Ishikawa (cell line): ENCODE measurements around the gene RNF150.

Source experiments
- CEBPB ChIP-seq: IDR thresholded peaks from 2 replicates; pipeline ENCODE4 v1.6.1; 2012
- CREB1 ChIP-seq: IDR thresholded peaks from 2 replicates; pipeline ENCODE4 v1.6.1; 2012; ENCODE audit warnings: low read depth
- EGR1 ChIP-seq: IDR thresholded peaks from 2 replicates; pipeline ENCODE4 v1.6.1; 2012
- EP300 ChIP-seq: IDR thresholded peaks from 2 replicates; pipeline ENCODE4 v1.6.1; 2012; ENCODE audit warnings: borderline replicate concordance
- FOXM1 ChIP-seq: IDR thresholded peaks from 2 replicates; pipeline ENCODE4 v1.6.1; 2012; ENCODE audit warnings: low read depth, borderline replicate concordance
- MAX ChIP-seq: IDR thresholded peaks from 2 replicates; pipeline ENCODE4 v1.6.1; 2012
- NFIC ChIP-seq: IDR thresholded peaks from 2 replicates; pipeline ENCODE4 v1.6.1; 2012
- RAD21 ChIP-seq: IDR thresholded peaks from 2 replicates; pipeline ENCODE4 v1.6.1; 2012; ENCODE audit warnings: low read depth
- REST ChIP-seq: IDR thresholded peaks from 2 replicates; pipeline ENCODE4 v1.6.1; 2012; ENCODE audit warnings: low read depth, mild to moderate bottlenecking
- TAF1 ChIP-seq: IDR thresholded peaks from 2 replicates; pipeline ENCODE4 v1.6.1; 2012; ENCODE audit warnings: low read depth, mild to moderate bottlenecking
- TCF12 ChIP-seq: IDR thresholded peaks from 2 replicates; pipeline ENCODE4 v1.6.1; 2012; ENCODE audit warnings: low read depth
- TEAD4 ChIP-seq: IDR thresholded peaks from 2 replicates; pipeline ENCODE4 v1.6.1; 2012
- USF1 ChIP-seq: IDR thresholded peaks from 2 replicates; pipeline ENCODE4 v1.6.1; 2012
- YY1 ChIP-seq: IDR thresholded peaks from 2 replicates; pipeline ENCODE4 v1.6.1; 2012; ENCODE audit warnings: low read depth
- ZBTB7A ChIP-seq: IDR thresholded peaks from 2 replicates; pipeline ENCODE4 v1.6.1; 2012; ENCODE audit warnings: low read depth

Gene RNF150

GRCh38 chr4:141154725-141155124 lies 21.5 kb upstream of the RNF150 start:
- TF ChIP-seq EGR1 (no peak), CREB1 (no peak), MAX (no peak), FOXM1 (no peak), NFIC (no peak), TAF1 (no peak), RAD21 (no peak), ZBTB7A (no peak), USF1 (no peak), REST (no peak), TEAD4 (no peak), EP300 (no peak), CEBPB (no peak), YY1 (no peak), TCF12 (no peak)

GRCh38 chr4:141153751-141154510 lies 20.7 kb upstream of the RNF150 start:
- TF ChIP-seq EGR1 (no peak), TEAD4 (no peak), CREB1 (no peak), TAF1 (no peak), ZBTB7A (no peak), MAX (no peak), USF1 (no peak), NFIC (no peak), TCF12 (no peak), YY1 (no peak), CEBPB (no peak), EP300 (no peak), REST (no peak), FOXM1 (no peak), RAD21 (no peak)

GRCh38 chr4:141144207-141144606 lies 10.9 kb upstream of the RNF150 start:
- no peak for TF ChIP-seq TCF12
- no peak for TF ChIP-seq TAF1
- no peak for TF ChIP-seq FOXM1
- no peak for TF ChIP-seq EP300
- TF ChIP-seq ZBTB7A, result no peak
- TF ChIP-seq RAD21, result no peak
- TF ChIP-seq TEAD4, result no peak
- no peak for TF ChIP-seq NFIC
- no peak for TF ChIP-seq MAX
- no peak for TF ChIP-seq CREB1
- no peak for TF ChIP-seq REST
- no peak for TF ChIP-seq USF1
- TF ChIP-seq YY1, result no peak
- no peak for TF ChIP-seq CEBPB
- TF ChIP-seq EGR1, result no peak
